GM23338 (cell line): ENCODE data around the gene SP2. TPM values are rescaled to one million over a fixed set of nuclear protein-coding genes. Genes with fewer than 3 reads are reported as not detected.

Experiments used
- ATAC-seq: fragments of 200-7000 bp; cut with Tn5 transposase; 3 replicates; pipeline ENCODE4 v1.9.1; 2020
- DNase-seq: peaks from one replicate; pipeline ENCODE4 v3.0.0-alpha.2; 2015; ENCODE audit warnings: low spot score
- H2AFZ ChIP-seq: fragments of 200-600 bp; sonication (generic); 2 replicates; pipeline ENCODE4 v1.8.0; 2016; ENCODE audit warnings: antibody characterized with exemption, mild to moderate bottlenecking, moderate library complexity
- H3F3A ChIP-seq: fragments of 200-600 bp; sonication (generic); replicated peaks from 2 replicates; pipeline ENCODE4 v1.8.0; 2017; ENCODE audit warnings: antibody characterized with exemption, mixed run types, low read depth
- H3K27ac ChIP-seq: fragments of 200-600 bp; sonication (generic); 2 replicates; pipeline ENCODE4 v1.6.1; 2016; ENCODE audit warnings: low read depth
- H3K27me3 ChIP-seq: fragments of 200-600 bp; sonication (generic); 2 replicates; pipeline ENCODE4 v1.8.0; 2016; ENCODE audit warnings: mild to moderate bottlenecking, mixed run types, moderate library complexity; ENCODE audit not compliant: insufficient read depth
- H3K36me3 ChIP-seq: fragments of 200-600 bp; sonication (generic); 2 replicates; pipeline ENCODE4 v1.8.0; 2016; ENCODE audit warnings: mild to moderate bottlenecking; ENCODE audit not compliant: insufficient read depth
- H3K4me1 ChIP-seq: fragments of 200-600 bp; sonication (generic); 2 replicates; pipeline ENCODE4 v1.8.0; 2016; ENCODE audit warnings: mild to moderate bottlenecking, moderate library complexity; ENCODE audit not compliant: insufficient read depth
- H3K4me2 ChIP-seq: fragments of 200-600 bp; sonication (generic); 2 replicates; pipeline ENCODE4 v1.7.1; 2017; ENCODE audit warnings: mixed run types
- H3K4me3 ChIP-seq: fragments of 200-600 bp; sonication (generic); 2 replicates; pipeline ENCODE4 v1.6.1; 2016; ENCODE audit warnings: mixed run types
- H3K79me2 ChIP-seq: fragments of 200-600 bp; sonication (generic); replicated peaks from 2 replicates; pipeline ENCODE4 v1.8.0; 2017; ENCODE audit warnings: mild to moderate bottlenecking; ENCODE audit not compliant: insufficient read depth
- H3K9me2 ChIP-seq: fragments of 200-600 bp; sonication (generic); 2 replicates; pipeline ENCODE4 v1.8.0; 2017; ENCODE audit not compliant: insufficient read depth
- H4K20me1 ChIP-seq: fragments of 200-600 bp; sonication (generic); replicated peaks from 2 replicates; pipeline ENCODE4 v1.8.0; 2017; ENCODE audit warnings: mild to moderate bottlenecking; ENCODE audit not compliant: insufficient read depth
- H3K27ac Mint-ChIP-seq: 2 replicates; pipeline ENCODE4 v1.8.0; 2020; ENCODE audit warnings: inconsistent platforms, mild to moderate bottlenecking, moderate library complexity, mixed read lengths
- H3K27me3 Mint-ChIP-seq: 3 replicates; pipeline ENCODE4 v1.8.0; 2022; ENCODE audit warnings: low read depth, mild to moderate bottlenecking, moderate library complexity, mixed read lengths, inconsistent platforms; ENCODE audit not compliant: insufficient read depth, poor library complexity
- H3K36me3 Mint-ChIP-seq: 3 replicates; pipeline ENCODE4 v1.8.0; 2021; ENCODE audit warnings: low read depth, mild to moderate bottlenecking, inconsistent platforms, moderate library complexity, mixed read lengths
- H3K4me1 Mint-ChIP-seq: 3 replicates; pipeline ENCODE4 v1.8.0; 2020; ENCODE audit warnings: mild to moderate bottlenecking, inconsistent platforms, mixed read lengths
- H3K4me3 Mint-ChIP-seq: 3 replicates; pipeline ENCODE4 v1.8.0; 2021; ENCODE audit warnings: moderate library complexity, mild to moderate bottlenecking, inconsistent platforms, mixed read lengths
- H3K9me3 Mint-ChIP-seq: 3 replicates; pipeline ENCODE4 v1.8.0; 2020; ENCODE audit warnings: moderate library complexity, mild to moderate bottlenecking, inconsistent platforms, mixed read lengths
- CREB1 ChIP-seq: fragments of 250-450 bp; sonication (Bioruptor Pico); IDR thresholded peaks from 2 replicates; pipeline ENCODE4 v1.5.0; 2020; ENCODE audit warnings: low read depth, mild to moderate bottlenecking, moderate library complexity
- EZH2phosphoT487 ChIP-seq: fragments of 200-600 bp; sonication (generic); IDR thresholded peaks from one replicate; pipeline ENCODE4 v1.8.1; 2018; ENCODE audit warnings: antibody characterized with exemption; ENCODE audit not compliant: unreplicated experiment
- JUNB ChIP-seq: IDR thresholded peaks from one replicate; pipeline ENCODE4 v1.6.1; 2016; ENCODE audit warnings: antibody characterized with exemption; ENCODE audit not compliant: unreplicated experiment
- ZNF331 ChIP-seq: fragments of 250-450 bp; sonication (Bioruptor Pico); IDR thresholded peaks from 2 replicates; pipeline ENCODE4 v1.5.0; 2020; ENCODE audit warnings: low read depth, mild to moderate bottlenecking, moderate library complexity
- polyA plus RNA-seq: library from polyadenylated mRNA; unstranded; fragments of >200 nt; fragmentation: Nextera tagmentation; extraction: Ambion mirVana; gene quantifications from 2 replicates; pipeline ENCODE4 v1.2.1, GENCODE V29; 2016
- total RNA-seq: library from RNA; depleted of rRNA; stranded (reverse); fragments of >200 nt; shearing (Covaris generic); gene quantifications from 2 replicates; pipeline ENCODE4 v1.2.3, GENCODE V29; 2014
- TF ChIP-seq, protein P1 (sequence below): IDR thresholded peaks from 2 replicates; pipeline ENCODE4 v1.6.1; 2016; ENCODE audit warnings: antibody characterized with exemption
- TF ChIP-seq, protein P2 (sequence below): IDR thresholded peaks from one replicate; pipeline ENCODE4 v1.6.1; 2018; ENCODE audit warnings: antibody characterized with exemption; ENCODE audit not compliant: unreplicated experiment

SP2 gene
- total and polyA plus RNA-seq, 2 experiments from 2014 or later = 6.0 to 12.9 TPM

DNA sequence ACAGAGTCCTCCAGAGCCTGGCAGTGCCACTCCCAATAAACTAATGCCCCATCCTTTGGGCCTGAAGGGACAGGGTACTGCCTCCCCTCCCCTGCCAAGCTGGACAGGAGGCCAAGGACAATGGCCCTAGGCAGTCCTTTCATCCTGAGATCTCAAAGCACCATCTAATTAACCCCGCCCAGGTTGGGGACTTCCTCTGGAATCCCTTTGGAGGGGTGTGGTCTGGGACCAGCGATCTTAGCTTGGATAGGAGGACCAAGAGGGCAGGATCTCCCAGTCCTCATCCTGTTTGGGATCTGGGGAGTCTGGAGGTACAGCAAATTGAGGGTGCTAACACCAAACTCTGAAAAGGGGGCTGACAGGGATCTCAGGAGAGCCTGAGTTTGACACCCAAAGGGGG is 26.9 kb upstream of the SP2 start:
- Histone ChIP-seq H3K9me2 (no peaks in the 10 kb centered on the region), H3K27me3 (peaks cover 63% of the 10 kb centered on the region), H3K4me1 (peaks cover 28% of the 10 kb centered on the region), H4K20me1 (peaks cover 5% of the 10 kb centered on the region; the same call in 1 of the 2 replicates), H3K4me3 (no peak overlapping the region), H2AFZ (no peak overlapping the region), H3F3A (peaks cover 6% of the 10 kb centered on the region; the same call in 1 of the 2 replicates), H3K27ac (no peak overlapping the region), H3K4me2 (no peak overlapping the region), H3K36me3 (no peaks in the 10 kb centered on the region), H3K79me2 (no peaks in the 10 kb centered on the region)
- H3K9me3 Mint-ChIP-seq = no peaks in the 10 kb centered on the region
- DNase-seq = peak; percentile 59
- no peaks in the 10 kb centered on the region for H3K36me3 Mint-ChIP-seq
- no peak overlapping the region for H3K27ac Mint-ChIP-seq
- H3K4me3 Mint-ChIP-seq = no peak overlapping the region
- peaks cover 39% of the 10 kb centered on the region for H3K4me1 Mint-ChIP-seq
- no peak for TF ChIP-seq ZNF331 (CRISPR knock-in tag)
- ATAC-seq = no peak
- H3K27me3 Mint-ChIP-seq = peaks cover 57% of the 10 kb centered on the region

DNA sequence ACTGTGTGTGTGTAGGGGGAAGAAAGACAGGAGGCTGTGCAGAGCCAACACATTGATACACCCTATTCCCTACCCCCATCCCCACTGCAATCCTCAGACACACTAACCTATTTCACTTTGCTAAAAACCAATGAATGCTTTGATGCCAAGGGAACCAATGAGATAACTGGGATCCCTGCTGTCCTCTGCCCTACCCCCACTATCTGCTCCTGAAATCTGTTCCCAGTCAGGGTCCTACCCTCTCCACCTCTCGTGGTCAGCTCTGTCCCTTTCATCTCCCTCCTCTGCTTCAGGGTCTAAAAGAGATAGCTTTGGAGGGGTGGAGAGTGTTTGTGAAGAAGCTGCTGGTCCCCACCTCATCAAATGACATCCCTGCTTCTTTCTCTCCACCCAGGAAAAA is 26.0 kb upstream of the SP2 start:
- H3K4me3 Mint-ChIP-seq = 0 out of 3 replicates have a peak overlapping the region, but pooled peaks have one; percentile 28
- peaks cover 6% of the 10 kb centered on the region; the same call in 1 of the 2 replicates for H3F3A ChIP-seq
- no peaks in the 10 kb centered on the region for H3K36me3 Mint-ChIP-seq
- peaks cover 47% of the 10 kb centered on the region for H3K4me1 Mint-ChIP-seq
- TF ChIP-seq JUNB (no peak), ZNF331 (CRISPR knock-in tag) (no peak), EZH2phosphoT487 (no peak), CREB1 (CRISPR knock-in tag) (no peak)
- TF ChIP-seq, protein P1, sequence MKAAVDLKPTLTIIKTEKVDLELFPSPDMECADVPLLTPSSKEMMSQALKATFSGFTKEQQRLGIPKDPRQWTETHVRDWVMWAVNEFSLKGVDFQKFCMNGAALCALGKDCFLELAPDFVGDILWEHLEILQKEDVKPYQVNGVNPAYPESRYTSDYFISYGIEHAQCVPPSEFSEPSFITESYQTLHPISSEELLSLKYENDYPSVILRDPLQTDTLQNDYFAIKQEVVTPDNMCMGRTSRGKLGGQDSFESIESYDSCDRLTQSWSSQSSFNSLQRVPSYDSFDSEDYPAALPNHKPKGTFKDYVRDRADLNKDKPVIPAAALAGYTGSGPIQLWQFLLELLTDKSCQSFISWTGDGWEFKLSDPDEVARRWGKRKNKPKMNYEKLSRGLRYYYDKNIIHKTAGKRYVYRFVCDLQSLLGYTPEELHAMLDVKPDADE = no peak
- TF ChIP-seq, protein P2, sequence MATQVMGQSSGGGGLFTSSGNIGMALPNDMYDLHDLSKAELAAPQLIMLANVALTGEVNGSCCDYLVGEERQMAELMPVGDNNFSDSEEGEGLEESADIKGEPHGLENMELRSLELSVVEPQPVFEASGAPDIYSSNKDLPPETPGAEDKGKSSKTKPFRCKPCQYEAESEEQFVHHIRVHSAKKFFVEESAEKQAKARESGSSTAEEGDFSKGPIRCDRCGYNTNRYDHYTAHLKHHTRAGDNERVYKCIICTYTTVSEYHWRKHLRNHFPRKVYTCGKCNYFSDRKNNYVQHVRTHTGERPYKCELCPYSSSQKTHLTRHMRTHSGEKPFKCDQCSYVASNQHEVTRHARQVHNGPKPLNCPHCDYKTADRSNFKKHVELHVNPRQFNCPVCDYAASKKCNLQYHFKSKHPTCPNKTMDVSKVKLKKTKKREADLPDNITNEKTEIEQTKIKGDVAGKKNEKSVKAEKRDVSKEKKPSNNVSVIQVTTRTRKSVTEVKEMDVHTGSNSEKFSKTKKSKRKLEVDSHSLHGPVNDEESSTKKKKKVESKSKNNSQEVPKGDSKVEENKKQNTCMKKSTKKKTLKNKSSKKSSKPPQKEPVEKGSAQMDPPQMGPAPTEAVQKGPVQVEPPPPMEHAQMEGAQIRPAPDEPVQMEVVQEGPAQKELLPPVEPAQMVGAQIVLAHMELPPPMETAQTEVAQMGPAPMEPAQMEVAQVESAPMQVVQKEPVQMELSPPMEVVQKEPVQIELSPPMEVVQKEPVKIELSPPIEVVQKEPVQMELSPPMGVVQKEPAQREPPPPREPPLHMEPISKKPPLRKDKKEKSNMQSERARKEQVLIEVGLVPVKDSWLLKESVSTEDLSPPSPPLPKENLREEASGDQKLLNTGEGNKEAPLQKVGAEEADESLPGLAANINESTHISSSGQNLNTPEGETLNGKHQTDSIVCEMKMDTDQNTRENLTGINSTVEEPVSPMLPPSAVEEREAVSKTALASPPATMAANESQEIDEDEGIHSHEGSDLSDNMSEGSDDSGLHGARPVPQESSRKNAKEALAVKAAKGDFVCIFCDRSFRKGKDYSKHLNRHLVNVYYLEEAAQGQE = no peak
- H3K9me3 Mint-ChIP-seq = no peaks in the 10 kb centered on the region
- no peaks in the 10 kb centered on the region for H3K36me3 ChIP-seq
- DNase-seq = peak; percentile 8
- H3K4me3 ChIP-seq = 0 out of 2 replicates have a peak overlapping the region, but pooled peaks have one; percentile 26
- peaks cover 58% of the 10 kb centered on the region for H3K27me3 Mint-ChIP-seq
- H3K4me2 ChIP-seq = peak overlapping the region; percentile 67
- H3K9me2 ChIP-seq = no peaks in the 10 kb centered on the region
- H3K79me2 ChIP-seq = no peaks in the 10 kb centered on the region
- peaks cover 38% of the 10 kb centered on the region for H3K4me1 ChIP-seq
- peaks cover 69% of the 10 kb centered on the region for H3K27me3 ChIP-seq
- peaks cover 5% of the 10 kb centered on the region; the same call in 1 of the 2 replicates for H4K20me1 ChIP-seq
- ATAC-seq = no peak; the same call in 2 of the 3 replicates
- H2AFZ ChIP-seq = no peak overlapping the region
- no peak overlapping the region for H3K27ac Mint-ChIP-seq
- H3K27ac ChIP-seq = no peak overlapping the region
